GM10248 (cell line): ENCODE data around the gene MDC1.

ENCODE experiments used
- CTCF ChIA-PET: fragments of 300-600 bp; sonication (Branson Sonifier 250); formaldehyde crosslinking; extraction: SDS; loops from one replicate; lab custom pipeline; 2021; ENCODE audit warnings: antibody characterized with exemption; lab: Yijun Ruan, JAX
- POLR2A ChIA-PET: fragments of 350-650 bp; sonication (Branson Sonifier 250); formaldehyde crosslinking; extraction: SDS; loops from one replicate; lab custom pipeline; 2020; ENCODE audit warnings: antibody characterized with exemption; lab: Yijun Ruan, JAX
- DNase-seq: peaks from one replicate; pipeline ENCODE4 v3.0.0; 2012; ENCODE audit errors: extremely low spot score
- TF ChIP-seq, protein P1 (sequence below): IDR thresholded peaks from 2 replicates; pipeline ENCODE4 v1.5.1; 2012; ENCODE audit warnings: mild to moderate bottlenecking, low read depth; ENCODE audit errors: extremely low read depth, missing control alignments, control extremely low read depth

The MDC1 gene

DNA sequence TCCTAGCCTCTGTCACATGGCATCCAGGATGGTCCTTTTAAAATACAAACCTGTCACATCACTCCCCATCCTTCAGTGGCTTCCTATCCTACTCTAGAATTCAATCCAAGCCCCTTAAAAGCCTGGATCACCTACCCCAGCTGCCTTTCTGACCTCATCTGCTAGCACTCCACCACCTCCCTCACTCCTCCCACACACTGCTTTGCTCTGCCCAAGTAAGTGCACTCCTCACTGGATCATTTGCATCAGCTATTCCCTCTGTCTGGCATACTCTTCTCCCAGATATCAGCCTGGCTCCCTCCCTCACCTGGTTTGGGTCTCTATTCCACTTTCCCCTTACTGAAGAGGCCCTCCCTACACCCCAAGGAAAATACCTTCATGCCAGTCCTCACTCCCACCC, 59.6 kb downstream of the MDC1 start:
- ChIA-PET CTCF (interaction anchor here (1.6 kb wide), 1 partner anchor 73 kb away, joined by 4 read pairs; no protein-coding TSS in a partner anchor), POLR2A (no interaction called here)
- DNase-seq = no peak

DNA sequence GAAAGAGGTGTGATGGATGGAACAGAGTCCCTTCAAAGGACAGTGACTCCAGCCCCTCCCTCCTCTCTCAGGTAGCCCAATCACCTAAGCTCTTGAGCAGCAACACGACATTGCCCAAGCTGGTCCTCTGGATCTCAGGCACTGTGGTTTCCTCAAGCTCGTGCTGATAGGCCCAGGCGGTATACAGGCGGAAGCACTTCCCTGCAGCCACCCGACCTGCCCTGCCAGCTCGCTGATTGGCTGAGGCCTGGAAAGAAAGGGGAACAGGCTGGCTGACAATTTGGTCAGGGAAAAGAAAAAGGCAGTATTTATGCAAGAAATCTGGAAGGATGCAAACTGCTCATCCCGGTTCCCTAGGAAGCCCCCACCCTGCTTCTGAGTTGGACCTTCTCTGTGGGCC, 60.6 kb downstream of the MDC1 start:
- TF ChIP-seq, protein P1, sequence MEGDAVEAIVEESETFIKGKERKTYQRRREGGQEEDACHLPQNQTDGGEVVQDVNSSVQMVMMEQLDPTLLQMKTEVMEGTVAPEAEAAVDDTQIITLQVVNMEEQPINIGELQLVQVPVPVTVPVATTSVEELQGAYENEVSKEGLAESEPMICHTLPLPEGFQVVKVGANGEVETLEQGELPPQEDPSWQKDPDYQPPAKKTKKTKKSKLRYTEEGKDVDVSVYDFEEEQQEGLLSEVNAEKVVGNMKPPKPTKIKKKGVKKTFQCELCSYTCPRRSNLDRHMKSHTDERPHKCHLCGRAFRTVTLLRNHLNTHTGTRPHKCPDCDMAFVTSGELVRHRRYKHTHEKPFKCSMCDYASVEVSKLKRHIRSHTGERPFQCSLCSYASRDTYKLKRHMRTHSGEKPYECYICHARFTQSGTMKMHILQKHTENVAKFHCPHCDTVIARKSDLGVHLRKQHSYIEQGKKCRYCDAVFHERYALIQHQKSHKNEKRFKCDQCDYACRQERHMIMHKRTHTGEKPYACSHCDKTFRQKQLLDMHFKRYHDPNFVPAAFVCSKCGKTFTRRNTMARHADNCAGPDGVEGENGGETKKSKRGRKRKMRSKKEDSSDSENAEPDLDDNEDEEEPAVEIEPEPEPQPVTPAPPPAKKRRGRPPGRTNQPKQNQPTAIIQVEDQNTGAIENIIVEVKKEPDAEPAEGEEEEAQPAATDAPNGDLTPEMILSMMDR = no peak
- ChIA-PET POLR2A (interaction anchor here (0.6 kb wide), 2 partner anchors 63 to 555 kb away, joined by 3 read pairs; no protein-coding TSS in a partner anchor), CTCF (interaction anchor here (1.0 to 1.6 kb wide), 7 partner anchors 9 to 101 kb away, joined by 3 to 7 read pairs (median 4); partner anchors contain the start of gene C6orf136)
- no peak for DNase-seq

More for the DNA sequence above, 59.6 kb downstream of the MDC1 start:
- TF ChIP-seq, protein P1 = no peak

DNA sequence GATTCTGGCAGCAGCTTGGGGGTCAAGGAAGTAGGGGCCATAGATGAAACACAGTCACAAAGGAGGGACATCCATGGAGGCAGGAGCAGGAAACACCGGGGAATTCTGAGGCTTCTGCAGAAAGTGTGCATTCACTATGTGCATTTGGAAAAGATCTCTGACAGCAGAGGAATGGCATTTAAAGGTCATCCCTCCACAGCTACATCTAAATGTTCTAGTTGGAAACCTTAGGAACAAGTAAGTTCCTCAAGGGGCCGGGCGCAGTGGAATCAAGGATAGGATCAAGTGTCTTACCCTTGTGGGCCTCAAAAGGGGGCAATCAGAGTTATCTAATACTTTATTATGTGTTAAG, 61.4 kb downstream of the MDC1 start:
- TF ChIP-seq, protein P1 = no peak
- no peak for DNase-seq
- ChIA-PET CTCF (interaction anchor here (1.0 to 4.5 kb wide), 5 partner anchors 10 to 102 kb away, joined by 3 to 15 read pairs (median 4); partner anchors contain the start of gene DHX16), POLR2A (no interaction called here)

DNA sequence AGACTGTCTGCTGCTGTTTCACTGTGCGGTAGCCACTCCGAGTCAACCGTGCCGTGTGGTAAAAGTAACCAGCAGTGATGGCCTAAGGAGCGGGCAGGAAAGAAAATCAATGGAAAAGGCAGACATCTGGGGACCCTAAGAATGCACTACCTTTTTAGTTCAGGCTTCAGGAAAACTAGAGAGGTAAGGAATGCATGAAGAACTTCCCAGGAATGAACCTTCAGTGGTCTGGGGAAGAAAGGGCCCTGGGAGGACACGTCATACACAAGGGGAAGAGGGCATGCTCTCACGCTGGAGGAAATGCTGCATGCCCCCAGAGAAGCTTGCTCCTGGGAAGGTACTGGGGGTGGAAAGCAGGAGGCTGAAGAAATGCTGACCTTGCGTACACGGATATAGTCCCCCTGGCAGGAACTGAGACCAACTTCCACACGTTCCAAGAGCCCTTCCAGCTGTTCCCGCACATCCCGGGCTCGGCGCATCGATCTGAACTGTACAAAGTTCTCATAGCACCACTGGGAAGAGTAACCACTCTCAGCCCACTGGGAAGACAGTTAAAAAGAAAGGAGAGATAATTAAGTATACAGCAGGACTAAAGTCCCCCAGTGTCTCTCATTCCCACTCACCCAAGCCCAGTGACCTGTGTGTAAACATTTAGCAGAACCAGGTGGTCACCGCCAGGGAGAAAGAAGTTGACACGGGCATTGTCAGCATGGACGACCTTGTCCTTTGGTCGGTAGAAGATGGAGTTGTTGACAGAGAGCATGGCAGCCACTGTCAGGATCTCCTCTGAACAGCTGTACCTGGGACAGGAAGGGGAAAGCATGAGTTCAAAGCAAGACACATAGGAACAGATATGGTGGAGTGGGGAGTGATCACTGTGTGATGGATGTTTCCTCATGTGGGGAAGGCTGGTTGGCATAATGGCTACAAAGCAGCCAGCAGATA, 62.0 kb downstream of the MDC1 start:
- POLR2A ChIA-PET = no interaction called here
- CTCF ChIA-PET = interaction anchor here (1.0 to 4.5 kb wide), 4 partner anchors 17 to 102 kb away, joined by 3 to 15 read pairs (median 3); partner anchors contain the start of gene DHX16
- TF ChIP-seq, protein P1 = no peak
- no peak for DNase-seq

DNA sequence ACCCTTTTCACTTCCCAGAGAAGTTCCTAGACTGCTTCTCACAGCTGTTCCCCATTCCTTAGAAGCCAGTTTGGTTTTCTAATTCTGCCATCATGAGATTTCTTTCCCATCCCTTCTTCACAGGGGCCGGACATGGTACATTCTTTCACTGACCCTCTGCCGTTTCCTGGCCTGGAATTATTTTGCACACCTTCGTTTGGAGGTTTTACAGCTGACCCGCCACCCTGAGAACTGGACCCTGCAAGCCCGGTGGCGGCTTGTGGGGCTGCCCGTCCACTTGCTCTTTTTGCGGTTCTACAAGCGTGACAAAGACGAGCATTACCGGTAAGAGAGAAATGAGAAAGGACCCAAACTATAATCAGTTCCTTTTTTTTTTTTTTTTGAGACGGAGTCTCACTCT, 65.9 kb downstream of the MDC1 start:
- ChIA-PET CTCF (interaction anchor here (0.9 to 1.2 kb wide), 2 partner anchors 28 to 80 kb away, joined by 4 to 5 read pairs; no protein-coding TSS in a partner anchor), POLR2A (no interaction called here)
- TF ChIP-seq, protein P1 = no peak
- DNase-seq = no peak
